Stimulated activated CD4-positive, alpha-beta T cell treated with anti-CD3 and anti-CD28 coated beads, Interleukin-2, amount 100 ng/mL, for 48 hours (primary cell): ENCODE measurements around the gene CERCAM.

Source experiments
- DNase-seq, 2 donors: peaks; one replicate each; pipeline ENCODE4 v3.0.0-alpha.2; 2020

CERCAM gene

GRCh38 chr9:128469070-128469469 is 48.4 kb downstream of the CERCAM start:
- DNase-seq: no peak

- no peak for DNase-seq
Measured at GRCh38 chr9:128470560-128470959, 49.9 kb downstream of the CERCAM start.

GRCh38 chr9:128473104-128473503 is 52.4 kb downstream of the CERCAM start:
- no peak for DNase-seq

- DNase-seq: no peak
Measured at GRCh38 chr9:128475867-128476266, 55.2 kb downstream of the CERCAM start.

GRCh38 chr9:128479262-128479661 is 58.6 kb downstream of the CERCAM start:
- DNase-seq: no peak

- DNase-seq: no peak
Measured at GRCh38 chr9:128481561-128481960, 60.9 kb downstream of the CERCAM start.

- DNase-seq: no peak
Measured at GRCh38 chr9:128482186-128482585, 61.5 kb downstream of the CERCAM start.

GRCh38 chr9:128484686-128485413 is 64.2 kb downstream of the CERCAM start:
- DNase-seq: no peak

- no peak for DNase-seq
Measured at GRCh38 chr9:128485414-128485855, 64.8 kb downstream of the CERCAM start.

- no peak for DNase-seq
Measured at GRCh38 chr9:128486201-128486600, 65.5 kb downstream of the CERCAM start.
